ENCODE results near the gene ARHGAP18.

DNA sequence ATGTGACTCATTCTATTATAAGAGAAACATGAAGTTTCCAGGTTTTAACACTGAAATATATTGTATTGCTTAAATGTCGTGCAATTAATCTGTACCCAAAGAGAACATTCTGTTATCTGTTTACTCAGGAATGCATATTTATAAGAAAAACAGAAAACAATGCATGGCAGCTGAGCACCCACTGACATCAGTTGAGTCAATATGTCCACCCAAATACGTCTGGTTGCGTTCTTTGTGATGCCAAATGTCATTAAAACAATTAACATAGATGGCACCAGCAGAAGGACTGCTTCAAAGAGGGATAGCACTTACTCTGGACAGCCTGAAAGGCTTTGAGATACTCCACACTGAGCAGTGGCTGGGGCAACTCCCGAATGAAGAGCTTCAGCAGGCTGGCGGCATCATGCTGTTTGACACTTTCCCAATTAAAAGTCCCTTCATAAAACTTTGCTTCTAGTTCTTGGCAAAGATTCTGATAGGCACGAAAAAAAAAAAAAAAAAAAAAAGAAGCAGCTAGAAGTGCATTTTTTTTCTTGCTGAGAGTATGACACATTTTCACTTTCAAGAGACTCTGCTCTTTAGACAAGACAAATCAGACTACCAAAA lies 102.3 kb downstream of the ARHGAP18 start:
- TF ChIP-seq ZNF274 (IDR thresholded peaks at IDR 0.05; ENCODE audit: low read depth, low read length) (no peak), YY1 (IDR thresholded peaks at IDR 0.05; ENCODE audit: insufficient read depth, insufficient read length) (no peak), SUZ12 (IDR thresholded peaks at IDR 0.05; ENCODE audit: extremely low read depth, insufficient read depth, insufficient read length) (no peak)
